ENCODE measurements around the gene STPG3.

Gene STPG3

GRCh38 chr9:137221506-137222111 is 29.5 kb upstream of the STPG3 start:
- WGBS (ENCODE audit: insufficient coverage, insufficient read length), result no CpG with 5 or more reads among the region's 61 CpGs
- Histone ChIP-seq H3K27ac (ENCODE audit: low read length) (no peak overlapping the region), H3K27me3 (ENCODE audit: control insufficient read depth, insufficient read depth, low read length) (no peaks in the 10 kb centered on the region; the same call in 1 of the 2 replicates), H3K9me3 (ENCODE audit: control insufficient read depth, insufficient read depth, low read length) (no peaks in the 10 kb centered on the region), H3K4me1 (ENCODE audit: control insufficient read depth, insufficient read depth, low read length) (peaks cover 7% of the 10 kb centered on the region), H3K36me3 (ENCODE audit: control insufficient read depth, insufficient read depth, low read length) (no peaks in the 10 kb centered on the region), H3K4me3 (ENCODE audit: low read length) (peak overlapping the region; percentile 49; the same call in 1 of the 2 replicates)
- no peak for DNase-seq (ENCODE audit: low read depth, low spot score)

- peaks cover 6% of the 10 kb centered on the region for H3K4me1 ChIP-seq (ENCODE audit: control insufficient read depth, insufficient read depth, low read length)
- WGBS (ENCODE audit: insufficient coverage, insufficient read length), result no CpG with 5 or more reads among the region's 88 CpGs
- no peaks in the 10 kb centered on the region for H3K9me3 ChIP-seq (ENCODE audit: control insufficient read depth, insufficient read depth, low read length)
- no peak for DNase-seq (ENCODE audit: low read depth, low spot score)
- no peak within 1 kb of the TSS for H3K27ac ChIP-seq (ENCODE audit: low read length)
- H3K36me3 ChIP-seq (ENCODE audit: control insufficient read depth, insufficient read depth, low read length), result no peaks in the 10 kb centered on the region
- peak within 1 kb of the TSS; percentile 49; the same call in 1 of the 2 replicates for H3K4me3 ChIP-seq (ENCODE audit: low read length)
- H3K27me3 ChIP-seq (ENCODE audit: control insufficient read depth, insufficient read depth, low read length), result no peaks in the 10 kb centered on the region; the same call in 1 of the 2 replicates
Observed at GRCh38 chr9:137222190-137223077, 28.7 kb upstream of the STPG3 start, which contains the start of gene RNF208. RNF208 (minus strand) TSS chr9:137222240; CDS start chr9:137221212, 1,028 bp downstream.

- H3K27me3 ChIP-seq (ENCODE audit: control insufficient read depth, insufficient read depth, low read length), result no peaks in the 10 kb centered on the region; the same call in 1 of the 2 replicates
- H3K4me3 ChIP-seq (ENCODE audit: low read length), result peak overlapping the region; percentile 71
- H3K36me3 ChIP-seq (ENCODE audit: control insufficient read depth, insufficient read depth, low read length), result no peaks in the 10 kb centered on the region
- peaks cover 7% of the 10 kb centered on the region for H3K4me1 ChIP-seq (ENCODE audit: control insufficient read depth, insufficient read depth, low read length)
- no CpG with 5 or more reads among the region's 63 CpGs for WGBS (ENCODE audit: insufficient coverage, insufficient read length)
- H3K27ac ChIP-seq (ENCODE audit: low read length), result no peak overlapping the region
- H3K9me3 ChIP-seq (ENCODE audit: control insufficient read depth, insufficient read depth, low read length), result no peaks in the 10 kb centered on the region
- peak; percentile 90 for DNase-seq (ENCODE audit: low read depth, low spot score)
Observed at GRCh38 chr9:137223078-137223970, 27.8 kb upstream of the STPG3 start.

- H3K9me3 ChIP-seq (ENCODE audit: control insufficient read depth, insufficient read depth, low read length), result no peaks in the 10 kb centered on the region
- H3K27me3 ChIP-seq (ENCODE audit: control insufficient read depth, insufficient read depth, low read length), result no peaks in the 10 kb centered on the region; the same call in 1 of the 2 replicates
- H3K27ac ChIP-seq (ENCODE audit: low read length), result no peak within 1 kb of the TSS
- H3K4me3 ChIP-seq (ENCODE audit: low read length), result peak within 1 kb of the TSS; percentile 71; the same call in 1 of the 2 replicates
- no peaks in the 10 kb centered on the region for H3K36me3 ChIP-seq (ENCODE audit: control insufficient read depth, insufficient read depth, low read length)
- WGBS (ENCODE audit: insufficient coverage, insufficient read length), result no CpG with 5 or more reads among the region's 23 CpGs
- peaks cover 6% of the 10 kb centered on the region for H3K4me1 ChIP-seq (ENCODE audit: control insufficient read depth, insufficient read depth, low read length)
- no peak for DNase-seq (ENCODE audit: low read depth, low spot score)
Observed at GRCh38 chr9:137224830-137225694, 26.0 kb upstream of the STPG3 start, which contains the start of gene CYSRT1. CYSRT1 (plus strand) TSS chr9:137225174; CDS start chr9:137225622, 448 bp downstream.

- H3K9me3 ChIP-seq (ENCODE audit: control insufficient read depth, insufficient read depth, low read length), result no peaks in the 10 kb centered on the region
- H3K27ac ChIP-seq (ENCODE audit: low read length), result no peak overlapping the region
- H3K4me3 ChIP-seq (ENCODE audit: low read length), result no peak overlapping the region
- DNase-seq (ENCODE audit: low read depth, low spot score), result no peak
- H3K27me3 ChIP-seq (ENCODE audit: control insufficient read depth, insufficient read depth, low read length), result no peaks in the 10 kb centered on the region; the same call in 1 of the 2 replicates
- no CpG with 5 or more reads among the region's 21 CpGs for WGBS (ENCODE audit: insufficient coverage, insufficient read length)
- H3K4me1 ChIP-seq (ENCODE audit: control insufficient read depth, insufficient read depth, low read length), result peaks cover 6% of the 10 kb centered on the region
- H3K36me3 ChIP-seq (ENCODE audit: control insufficient read depth, insufficient read depth, low read length), result no peaks in the 10 kb centered on the region
Observed at GRCh38 chr9:137225699-137226331, 25.3 kb upstream of the STPG3 start.

GRCh38 chr9:137226338-137227053 is 24.6 kb upstream of the STPG3 start:
- Histone ChIP-seq H3K4me3 (ENCODE audit: low read length) (no peak overlapping the region), H3K36me3 (ENCODE audit: control insufficient read depth, insufficient read depth, low read length) (no peaks in the 10 kb centered on the region), H3K27ac (ENCODE audit: low read length) (no peak overlapping the region), H3K9me3 (ENCODE audit: control insufficient read depth, insufficient read depth, low read length) (no peaks in the 10 kb centered on the region), H3K27me3 (ENCODE audit: control insufficient read depth, insufficient read depth, low read length) (no peaks in the 10 kb centered on the region; the same call in 1 of the 2 replicates), H3K4me1 (ENCODE audit: control insufficient read depth, insufficient read depth, low read length) (peaks cover 6% of the 10 kb centered on the region)
- no CpG with 5 or more reads among the region's 18 CpGs for WGBS (ENCODE audit: insufficient coverage, insufficient read length)
- no peak for DNase-seq (ENCODE audit: low read depth, low spot score)

- Histone ChIP-seq H3K4me3 (ENCODE audit: low read length) (no peak within 1 kb of the TSS), H3K27ac (ENCODE audit: low read length) (no peak within 1 kb of the TSS), H3K36me3 (ENCODE audit: control insufficient read depth, insufficient read depth, low read length) (no peaks in the 10 kb centered on the region), H3K9me3 (ENCODE audit: control insufficient read depth, insufficient read depth, low read length) (no peaks in the 10 kb centered on the region), H3K4me1 (ENCODE audit: control insufficient read depth, insufficient read depth, low read length) (peaks cover 6% of the 10 kb centered on the region), H3K27me3 (ENCODE audit: control insufficient read depth, insufficient read depth, low read length) (no peaks in the 10 kb centered on the region; the same call in 1 of the 2 replicates)
- no peak for DNase-seq (ENCODE audit: low read depth, low spot score)
- WGBS (ENCODE audit: insufficient coverage, insufficient read length), result no CpG with 5 or more reads among the region's 25 CpGs
Observed at GRCh38 chr9:137227054-137227852, 23.8 kb upstream of the STPG3 start, which contains the start of gene RNF224. RNF224 (plus strand) TSS chr9:137227502; CDS start chr9:137228336, 834 bp downstream.

GRCh38 chr9:137227853-137228505 is 23.1 kb upstream of the STPG3 start:
- no peak for DNase-seq (ENCODE audit: low read depth, low spot score)
- Histone ChIP-seq H3K27me3 (ENCODE audit: control insufficient read depth, insufficient read depth, low read length) (no peaks in the 10 kb centered on the region), H3K4me3 (ENCODE audit: low read length) (no peak overlapping the region), H3K27ac (ENCODE audit: low read length) (no peak overlapping the region), H3K9me3 (ENCODE audit: control insufficient read depth, insufficient read depth, low read length) (no peaks in the 10 kb centered on the region), H3K36me3 (ENCODE audit: control insufficient read depth, insufficient read depth, low read length) (no peaks in the 10 kb centered on the region), H3K4me1 (ENCODE audit: control insufficient read depth, insufficient read depth, low read length) (peaks cover 2% of the 10 kb centered on the region)
- no CpG with 5 or more reads among the region's 18 CpGs for WGBS (ENCODE audit: insufficient coverage, insufficient read length)

Data from iPS DF 6.9 (cell line).